SK-N-SH (cell line): ENCODE data around the gene TNN. TPM values are rescaled to one million over a fixed set of nuclear protein-coding genes. Genes with fewer than 3 reads are reported as not detected.
"Not testable (repeated sequence)": the region's sequence is repeated elsewhere in the genome, so short reads cannot be mapped to it uniquely, and the experiment has no call there.

Source experiments
- CTCF ChIA-PET: fragments of 300-600, 350-600 bp; formaldehyde crosslinking; extraction: SDS; loops from one replicate; lab custom pipeline; 2021; lab: Yijun Ruan, JAX
- POLR2A ChIA-PET: fragments of 350-600 bp; sonication (Branson Sonifier 250); formaldehyde crosslinking; extraction: SDS; loops from one replicate; lab custom pipeline; 2020; ENCODE audit warnings: antibody characterized with exemption, inconsistent platforms; lab: Yijun Ruan, JAX
- DNase-seq: peaks from one replicate; pipeline ENCODE4 v3.0.0; 2012
- H2AFZ ChIP-seq: fragments of 200-600 bp; sonication (generic); 2 replicates; pipeline ENCODE4 v1.8.1; 2016; ENCODE audit warnings: antibody characterized with exemption, mild to moderate bottlenecking, low read depth
- H3F3A ChIP-seq: fragments of 200-600 bp; sonication (generic); replicated peaks from 2 replicates; pipeline ENCODE3; 2016; ENCODE audit warnings: antibody characterized with exemption, mild to moderate bottlenecking; ENCODE audit not compliant: insufficient read depth
- H3K27ac ChIP-seq, 2 experiments: fragments of 200-500 bp in 1 of 2; fragments of 200-600 bp in 1 of 2; sonication (Bioruptor generic) in 1 of 2; sonication (generic), shearing (Covaris generic) in 1 of 2; 2 replicates each; pipeline versions ENCODE4 v1.5.1 to v1.6.1; 2014 to 2016; ENCODE audit warnings: low read depth in 2 of 2, inconsistent platforms in 1 of 2, low read length in 1 of 2, mild to moderate bottlenecking in 1 of 2, mixed read lengths in 1 of 2
- H3K27me3 ChIP-seq: fragments of 200-600 bp; sonication (generic), shearing (Covaris generic); 2 replicates; pipeline ENCODE4 v1.6.1; 2016; ENCODE audit warnings: mixed run types; ENCODE audit not compliant: insufficient read depth
- H3K36me3 ChIP-seq, 2 experiments: fragments of 200-500 bp in 1 of 2; fragments of 200-600 bp in 1 of 2; sonication (Bioruptor generic) in 1 of 2; sonication (generic) in 1 of 2; replicated peaks in 1 of 2; 2 replicates each; pipeline versions ENCODE3 to v1.5.1; 2014 to 2016; ENCODE audit warnings: low read length in 1 of 2, mild to moderate bottlenecking in 1 of 2; ENCODE audit not compliant: insufficient read depth in 2 of 2, control insufficient read depth in 1 of 2
- H3K4me1 ChIP-seq, 2 experiments: fragments of 200-500 bp in 1 of 2; fragments of 200-600 bp in 1 of 2; sonication (Bioruptor generic) in 1 of 2; sonication (generic), shearing (Covaris generic) in 1 of 2; 2 replicates each; pipeline versions ENCODE4 v1.5.1 to v1.6.1; 2014 to 2016; ENCODE audit warnings: low read depth in 1 of 2, low read length in 1 of 2, mixed run types in 1 of 2; ENCODE audit not compliant: insufficient read depth in 2 of 2, control insufficient read depth in 1 of 2
- H3K4me2 ChIP-seq: fragments of 200-600 bp; sonication (generic), shearing (Covaris generic); 2 replicates; pipeline ENCODE4 v1.6.1; 2017; ENCODE audit warnings: mixed run types
- H3K4me3 ChIP-seq, 2 experiments: fragments of 200-500 bp in 1 of 2; fragments of 200-600 bp in 1 of 2; sonication (Bioruptor generic) in 1 of 2; sonication (generic), shearing (Covaris generic) in 1 of 2; 2 replicates each; pipeline versions ENCODE4 v1.5.1 to v1.8.1; 2014 to 2016; ENCODE audit warnings: low read depth in 2 of 2, inconsistent platforms in 1 of 2, low read length in 1 of 2, mild to moderate bottlenecking in 1 of 2, mixed read lengths in 1 of 2, moderate library complexity in 1 of 2
- H3K79me2 ChIP-seq: fragments of 200-600 bp; sonication (generic); 2 replicates; pipeline ENCODE4 v1.8.1; 2017; ENCODE audit warnings: mild to moderate bottlenecking; ENCODE audit not compliant: insufficient read depth
- H3K9ac ChIP-seq: fragments of 200-600 bp; sonication (generic); 2 replicates; pipeline ENCODE4 v1.6.1; 2017; ENCODE audit warnings: mixed run types
- H3K9me2 ChIP-seq: fragments of 200-600 bp; sonication (generic); 2 replicates; pipeline ENCODE4 v1.6.1; 2017; ENCODE audit warnings: mixed run types
- H3K9me3 ChIP-seq: fragments of 200-600 bp; sonication (generic); 2 replicates; pipeline ENCODE4 v1.6.1; 2017; ENCODE audit warnings: mixed run types, mild to moderate bottlenecking, moderate library complexity
- H4K20me1 ChIP-seq: fragments of 200-600 bp; sonication (generic); 2 replicates; pipeline ENCODE4 v1.6.1; 2017; ENCODE audit warnings: mild to moderate bottlenecking, mixed run types; ENCODE audit not compliant: insufficient read depth
- EP300 ChIP-seq, 2 experiments: IDR thresholded peaks; 2 replicates each; pipeline versions ENCODE4 v1.4.0 to v1.6.1; 2012; ENCODE audit warnings: borderline replicate concordance in 1 of 2, low read depth in 1 of 2, low read length in 1 of 2
- EZH2phosphoT487 ChIP-seq: fragments of 200-600 bp; sonication (generic); IDR thresholded peaks from 2 replicates; pipeline ENCODE4 v1.6.1; 2017; ENCODE audit warnings: low read depth, mixed run types, mild to moderate bottlenecking, antibody characterized with exemption, moderate library complexity, borderline replicate concordance
- FOXM1 ChIP-seq: IDR thresholded peaks from 2 replicates; pipeline ENCODE4 v1.4.0; 2012; ENCODE audit warnings: low read depth, mild to moderate bottlenecking
- GABPA ChIP-seq: IDR thresholded peaks from 2 replicates; pipeline ENCODE4 v1.4.0; 2012; ENCODE audit warnings: low read depth, mild to moderate bottlenecking
- GATA2 ChIP-seq: sonication (generic); formaldehyde crosslinking; IDR thresholded peaks from 2 replicates; pipeline ENCODE4 v1.5.0; 2020; ENCODE audit warnings: mild to moderate bottlenecking, missing genetic modification reagents
- JUND ChIP-seq: IDR thresholded peaks from 2 replicates; pipeline ENCODE4 v1.4.0; 2012
- MXI1 ChIP-seq: IDR thresholded peaks from 2 replicates; pipeline ENCODE4 v1.6.1; 2012; ENCODE audit warnings: mild to moderate bottlenecking, low read depth, low read length, improper control_type of control experiment
- POLR2AphosphoS5 ChIP-seq: IDR thresholded peaks from 2 replicates; pipeline ENCODE4 v1.6.1; 2012; ENCODE audit warnings: low read depth, low read length
- RAD21 ChIP-seq: IDR thresholded peaks from 2 replicates; pipeline ENCODE4 v1.6.1; 2012; ENCODE audit warnings: mild to moderate bottlenecking, low read length
- RXRA ChIP-seq: IDR thresholded peaks from 2 replicates; pipeline ENCODE4 v1.4.0; 2012; ENCODE audit warnings: low read depth, mild to moderate bottlenecking, borderline replicate concordance
- TAF1 ChIP-seq: IDR thresholded peaks from 2 replicates; pipeline ENCODE4 v1.6.1; 2012; ENCODE audit warnings: low read depth, mild to moderate bottlenecking, low read length, moderate library complexity, borderline replicate concordance
- TCF12 ChIP-seq: IDR thresholded peaks from 2 replicates; pipeline ENCODE4 v1.4.0; 2012
- TEAD4 ChIP-seq: IDR thresholded peaks from 2 replicates; pipeline ENCODE4 v1.4.0; 2012; ENCODE audit warnings: mild to moderate bottlenecking, borderline replicate concordance; ENCODE audit not compliant: insufficient read depth
- YY1 ChIP-seq: IDR thresholded peaks from 2 replicates; pipeline ENCODE4 v1.4.0; 2012; ENCODE audit warnings: low read depth, mild to moderate bottlenecking
- WGBS: methylation state at CpG from one replicate; pipeline ENCODE4 v1.1.6; 2017; ENCODE audit warnings: low lambda C conversion rate; 5-methylcytosine and 5-hydroxymethylcytosine counted together
- polyA plus RNA-seq, 3 experiments: library from polyadenylated mRNA; depleted of rRNA; stranded (reverse); fragments of >200 nt; gene quantifications; 2 replicates each; pipeline ENCODE4 v1.2.3, GENCODE V29; 2012
- TF ChIP-seq, protein P1 (sequence below): IDR thresholded peaks from 2 replicates; pipeline ENCODE4 v1.4.0; 2012; ENCODE audit warnings: low read depth, borderline replicate concordance
- TF ChIP-seq, protein P2 (sequence below): IDR thresholded peaks from 2 replicates; pipeline ENCODE4; 2012
- TF ChIP-seq, protein P3 (sequence below): fragments of 150-350 bp; IDR thresholded peaks from 2 replicates; pipeline ENCODE4 v1.6.1; 2017; ENCODE audit warnings: antibody characterized with exemption, low read length, low read depth, borderline replicate concordance
- TF ChIP-seq, protein P4 (sequence below): IDR thresholded peaks from 2 replicates; pipeline ENCODE4 v1.4.0; 2012; ENCODE audit warnings: low read depth
- TF ChIP-seq, protein P5 (sequence below): fragments of 150-350 bp; IDR thresholded peaks from 2 replicates; pipeline ENCODE4 v1.6.1; 2016; ENCODE audit warnings: mild to moderate bottlenecking, low read depth, low read length

Gene TNN
- polyA plus RNA-seq, 1 of the 3 experiments (the other 2 are of a cell fraction), result not detected

DNA sequence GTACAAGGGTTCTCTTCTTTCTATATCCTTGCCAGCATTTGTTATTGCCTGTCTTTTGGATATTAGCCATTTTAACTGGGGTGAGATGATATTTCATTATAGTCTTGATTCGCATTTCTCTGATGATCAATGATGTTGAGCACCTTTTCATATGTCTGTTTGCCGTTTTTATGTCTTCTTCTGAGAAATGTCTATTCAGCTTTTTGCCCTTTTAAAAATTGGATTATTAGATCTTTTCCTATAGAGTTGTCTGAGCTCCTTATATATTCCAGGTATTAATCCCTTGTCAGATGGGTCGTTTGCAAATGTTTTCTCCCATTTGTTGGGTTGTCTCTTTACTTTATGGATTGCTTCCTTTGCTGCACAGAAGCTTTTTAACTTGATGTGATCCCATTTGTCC lies 25.0 kb upstream of the TNN start:
- Histone ChIP-seq H3K27ac (no peak overlapping the region), H3K9me3 (no peaks in the 10 kb centered on the region)
- CTCF ChIA-PET, result interaction anchor here (1.0 kb wide), 1 partner anchor 211 kb away, joined by 3 read pairs; no protein-coding TSS in a partner anchor

DNA sequence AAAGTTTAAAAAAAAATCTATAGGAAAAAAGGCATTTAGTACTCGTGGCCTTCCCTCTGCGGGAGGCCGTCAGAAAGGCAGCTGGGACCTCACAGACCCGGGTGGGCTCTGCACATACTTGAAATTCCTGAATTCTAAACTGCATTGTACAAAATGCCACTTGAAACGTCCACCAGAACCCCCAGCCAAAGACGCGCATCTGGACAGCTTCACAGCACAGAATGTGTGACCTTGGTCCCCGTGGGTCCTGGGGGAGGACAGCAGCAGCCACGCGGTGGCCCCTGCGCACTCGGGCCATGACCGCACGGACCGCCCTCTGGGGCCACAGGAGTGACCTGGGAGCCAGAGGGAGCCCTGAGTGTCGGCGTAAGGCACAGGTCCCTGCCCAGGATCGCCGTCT lies 23.8 kb upstream of the TNN start:
- Histone ChIP-seq H2AFZ (no peak overlapping the region), H3K36me3 (no peaks in the 10 kb centered on the region), H3F3A (no peaks in the 10 kb centered on the region), H4K20me1 (no peaks in the 10 kb centered on the region), H3K27me3 (no peaks in the 10 kb centered on the region), H3K79me2 (no peaks in the 10 kb centered on the region), H3K9me3 (no peaks in the 10 kb centered on the region), H3K4me3 (no peak overlapping the region), H3K9me2 (no peaks in the 10 kb centered on the region), H3K27ac (no peak overlapping the region), H3K4me2 (no peak overlapping the region), H3K9ac (no peak overlapping the region), H3K4me1 (no peaks in the 10 kb centered on the region)
- TF ChIP-seq, protein P1, sequence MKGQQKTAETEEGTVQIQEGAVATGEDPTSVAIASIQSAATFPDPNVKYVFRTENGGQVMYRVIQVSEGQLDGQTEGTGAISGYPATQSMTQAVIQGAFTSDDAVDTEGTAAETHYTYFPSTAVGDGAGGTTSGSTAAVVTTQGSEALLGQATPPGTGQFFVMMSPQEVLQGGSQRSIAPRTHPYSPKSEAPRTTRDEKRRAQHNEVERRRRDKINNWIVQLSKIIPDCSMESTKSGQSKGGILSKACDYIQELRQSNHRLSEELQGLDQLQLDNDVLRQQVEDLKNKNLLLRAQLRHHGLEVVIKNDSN, result no peak
- TF ChIP-seq YY1, result no peak
- TF ChIP-seq FOXM1, result no peak
- TF ChIP-seq MXI1, result no peak
- no peak for TF ChIP-seq EP300 (IDR thresholded peaks at IDR 0.05; ENCODE audit: borderline replicate concordance in 1 of 2, low read depth in 1 of 2, low read length in 1 of 2)
- TF ChIP-seq RXRA, result no peak
- TF ChIP-seq GATA2 (CRISPR knock-in tag), result no peak
- no peak for TF ChIP-seq TCF12
- POLR2A ChIA-PET, result no interaction called here
- no peak for DNase-seq
- CTCF ChIA-PET, result no interaction called here
- 50% methylated on average over 17 of the region's 19 CpGs for WGBS

More for the DNA sequence above, 25.0 kb upstream of the TNN start:
- Histone ChIP-seq H4K20me1 (no peaks in the 10 kb centered on the region), H3K4me2 (no peak overlapping the region), H2AFZ (no peak overlapping the region)
- DNase-seq, result no peak
- TF ChIP-seq, protein P2, sequence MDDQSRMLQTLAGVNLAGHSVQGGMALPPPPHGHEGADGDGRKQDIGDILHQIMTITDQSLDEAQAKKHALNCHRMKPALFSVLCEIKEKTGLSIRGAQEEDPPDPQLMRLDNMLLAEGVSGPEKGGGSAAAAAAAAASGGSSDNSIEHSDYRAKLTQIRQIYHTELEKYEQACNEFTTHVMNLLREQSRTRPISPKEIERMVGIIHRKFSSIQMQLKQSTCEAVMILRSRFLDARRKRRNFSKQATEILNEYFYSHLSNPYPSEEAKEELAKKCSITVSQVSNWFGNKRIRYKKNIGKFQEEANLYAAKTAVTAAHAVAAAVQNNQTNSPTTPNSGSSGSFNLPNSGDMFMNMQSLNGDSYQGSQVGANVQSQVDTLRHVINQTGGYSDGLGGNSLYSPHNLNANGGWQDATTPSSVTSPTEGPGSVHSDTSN, result no peak
- TF ChIP-seq MXI1 (no peak), FOXM1 (no peak), EZH2phosphoT487 (no peak), TAF1 (no peak), RAD21 (no peak), YY1 (no peak), POLR2AphosphoS5 (no peak), GABPA (no peak), RXRA (no peak), JUND (no peak), TEAD4 (no peak)
- TF ChIP-seq, protein P3, sequence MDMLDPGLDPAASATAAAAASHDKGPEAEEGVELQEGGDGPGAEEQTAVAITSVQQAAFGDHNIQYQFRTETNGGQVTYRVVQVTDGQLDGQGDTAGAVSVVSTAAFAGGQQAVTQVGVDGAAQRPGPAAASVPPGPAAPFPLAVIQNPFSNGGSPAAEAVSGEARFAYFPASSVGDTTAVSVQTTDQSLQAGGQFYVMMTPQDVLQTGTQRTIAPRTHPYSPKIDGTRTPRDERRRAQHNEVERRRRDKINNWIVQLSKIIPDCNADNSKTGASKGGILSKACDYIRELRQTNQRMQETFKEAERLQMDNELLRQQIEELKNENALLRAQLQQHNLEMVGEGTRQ, result no peak
- TF ChIP-seq, protein P4, sequence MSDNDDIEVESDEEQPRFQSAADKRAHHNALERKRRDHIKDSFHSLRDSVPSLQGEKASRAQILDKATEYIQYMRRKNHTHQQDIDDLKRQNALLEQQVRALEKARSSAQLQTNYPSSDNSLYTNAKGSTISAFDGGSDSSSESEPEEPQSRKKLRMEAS, result no peak
- TF ChIP-seq, protein P5, sequence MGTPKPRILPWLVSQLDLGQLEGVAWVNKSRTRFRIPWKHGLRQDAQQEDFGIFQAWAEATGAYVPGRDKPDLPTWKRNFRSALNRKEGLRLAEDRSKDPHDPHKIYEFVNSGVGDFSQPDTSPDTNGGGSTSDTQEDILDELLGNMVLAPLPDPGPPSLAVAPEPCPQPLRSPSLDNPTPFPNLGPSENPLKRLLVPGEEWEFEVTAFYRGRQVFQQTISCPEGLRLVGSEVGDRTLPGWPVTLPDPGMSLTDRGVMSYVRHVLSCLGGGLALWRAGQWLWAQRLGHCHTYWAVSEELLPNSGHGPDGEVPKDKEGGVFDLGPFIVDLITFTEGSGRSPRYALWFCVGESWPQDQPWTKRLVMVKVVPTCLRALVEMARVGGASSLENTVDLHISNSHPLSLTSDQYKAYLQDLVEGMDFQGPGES, result no peak
- TF ChIP-seq, protein P1, result no peak
- TF ChIP-seq, all 33 proteins: peak for 0
- Histone ChIP-seq H3K27me3 (no peaks in the 10 kb centered on the region), H3K9ac (no peak overlapping the region), H3K9me2 (no peaks in the 10 kb centered on the region), H3F3A (no peaks in the 10 kb centered on the region), H3K4me3 (no peak overlapping the region), H3K4me1 (no peaks in the 10 kb centered on the region), H3K36me3 (no peaks in the 10 kb centered on the region), H3K79me2 (no peaks in the 10 kb centered on the region)
- WGBS, result 22% methylated on average over 3 of the region's 3 CpGs
- POLR2A ChIA-PET, result no interaction called here

DNA sequence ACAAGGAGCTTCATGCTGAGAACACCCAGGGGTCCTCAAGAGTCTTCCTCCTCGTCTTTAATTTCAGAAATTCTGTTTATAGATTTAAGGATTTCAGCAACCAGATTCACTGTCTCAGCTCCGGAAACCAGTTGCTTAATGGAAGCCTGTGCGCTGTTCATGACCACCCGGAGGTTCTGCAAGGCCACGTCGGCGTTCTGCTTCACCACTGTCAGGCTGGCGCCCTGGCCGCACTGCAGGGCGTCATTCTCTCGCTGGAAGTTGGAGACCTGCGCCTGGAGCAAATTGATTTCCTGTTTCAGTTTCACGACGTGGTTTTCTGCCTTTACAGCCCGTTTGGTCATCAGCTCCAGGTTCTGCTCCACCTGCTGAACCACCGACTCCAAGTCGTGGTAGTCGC lies 23.0 kb upstream of the TNN start:
- H3K4me2 ChIP-seq, DNase-seq, CTCF ChIA-PET, H4K20me1 ChIP-seq, H3K9me3 ChIP-seq, POLR2A ChIA-PET, H2AFZ ChIP-seq, H3K4me1 ChIP-seq, H3K27ac ChIP-seq, H3K79me2 ChIP-seq, H3F3A ChIP-seq, H3K4me3 ChIP-seq, H3K9ac ChIP-seq, H3K9me2 ChIP-seq, H3K27me3 ChIP-seq, H3K36me3 ChIP-seq: not testable (repeated sequence)
- WGBS, result 65% methylated on average over 18 of the region's 18 CpGs
